Hepatocyte (in vitro differentiated cells): ENCODE results near the gene BRD3OS.

Experiments used
- CTCF ChIP-seq: fragments of 200-600 bp; sonication (generic); IDR thresholded peaks from 2 replicates; pipeline ENCODE4 v1.5.1; 2016; ENCODE audit warnings: antibody characterized with exemption, mild to moderate bottlenecking; ENCODE audit not compliant: poor library complexity
- EZH2 ChIP-seq: fragments of 200-600 bp; sonication (generic); IDR thresholded peaks from 2 replicates; pipeline ENCODE4 v1.6.1; 2016; ENCODE audit warnings: antibody characterized with exemption, mild to moderate bottlenecking, borderline replicate concordance
- EZH2phosphoT487 ChIP-seq: fragments of 200-600 bp; sonication (generic); IDR thresholded peaks from one replicate; pipeline ENCODE4 v1.6.1; 2018; ENCODE audit warnings: antibody characterized with exemption, mild to moderate bottlenecking, low read depth, moderate library complexity; ENCODE audit not compliant: unreplicated experiment, severe bottlenecking

GRCh38 chr9:134063571-134064450 is 38.5 kb downstream of the BRD3OS start:
- no peak for TF ChIP-seq CTCF
- TF ChIP-seq EZH2: no peak
- no peak for TF ChIP-seq EZH2phosphoT487
